HUES48 (cell line): ENCODE data around the gene TTC31.

Source experiments
- H3K27ac ChIP-seq: one replicate; pipeline ENCODE4 v1.7.0; 2013; ENCODE audit warnings: low read depth, low read length, inconsistent platforms
- H3K27me3 ChIP-seq: 2 replicates; pipeline ENCODE4 v1.6.1; 2013; ENCODE audit warnings: mild to moderate bottlenecking, low read length; ENCODE audit not compliant: control insufficient read depth, insufficient read depth
- H3K36me3 ChIP-seq: 2 replicates; pipeline ENCODE4 v1.6.1; 2013; ENCODE audit warnings: low read length; ENCODE audit not compliant: control insufficient read depth, insufficient read depth
- H3K4me1 ChIP-seq: 2 replicates; pipeline ENCODE4 v1.6.1; 2013; ENCODE audit warnings: mild to moderate bottlenecking, low read length; ENCODE audit not compliant: control insufficient read depth, insufficient read depth
- H3K4me3 ChIP-seq: 2 replicates; pipeline ENCODE4 v1.5.1; 2013; ENCODE audit warnings: mild to moderate bottlenecking, low read depth, low read length
- H3K9ac ChIP-seq: 2 replicates; pipeline ENCODE4 v1.6.1; 2013; ENCODE audit warnings: mild to moderate bottlenecking, low read depth, low read length, moderate library complexity
- H3K9me3 ChIP-seq: 2 replicates; pipeline ENCODE4 v1.6.1; 2013; ENCODE audit warnings: low read length; ENCODE audit not compliant: control insufficient read depth, insufficient read depth

TTC31 gene

GRCh38 chr2:74524955-74525716 is 42.3 kb downstream of the TTC31 start:
- Histone ChIP-seq H3K9ac (no peak overlapping the region), H3K4me1 (peaks cover 4% of the 10 kb centered on the region; the same call in 1 of the 2 replicates), H3K27ac (no peak overlapping the region), H3K4me3 (no peak overlapping the region), H3K36me3 (peaks cover 28% of the 10 kb centered on the region), H3K9me3 (no peaks in the 10 kb centered on the region), H3K27me3 (peaks cover 18% of the 10 kb centered on the region)

DNA sequence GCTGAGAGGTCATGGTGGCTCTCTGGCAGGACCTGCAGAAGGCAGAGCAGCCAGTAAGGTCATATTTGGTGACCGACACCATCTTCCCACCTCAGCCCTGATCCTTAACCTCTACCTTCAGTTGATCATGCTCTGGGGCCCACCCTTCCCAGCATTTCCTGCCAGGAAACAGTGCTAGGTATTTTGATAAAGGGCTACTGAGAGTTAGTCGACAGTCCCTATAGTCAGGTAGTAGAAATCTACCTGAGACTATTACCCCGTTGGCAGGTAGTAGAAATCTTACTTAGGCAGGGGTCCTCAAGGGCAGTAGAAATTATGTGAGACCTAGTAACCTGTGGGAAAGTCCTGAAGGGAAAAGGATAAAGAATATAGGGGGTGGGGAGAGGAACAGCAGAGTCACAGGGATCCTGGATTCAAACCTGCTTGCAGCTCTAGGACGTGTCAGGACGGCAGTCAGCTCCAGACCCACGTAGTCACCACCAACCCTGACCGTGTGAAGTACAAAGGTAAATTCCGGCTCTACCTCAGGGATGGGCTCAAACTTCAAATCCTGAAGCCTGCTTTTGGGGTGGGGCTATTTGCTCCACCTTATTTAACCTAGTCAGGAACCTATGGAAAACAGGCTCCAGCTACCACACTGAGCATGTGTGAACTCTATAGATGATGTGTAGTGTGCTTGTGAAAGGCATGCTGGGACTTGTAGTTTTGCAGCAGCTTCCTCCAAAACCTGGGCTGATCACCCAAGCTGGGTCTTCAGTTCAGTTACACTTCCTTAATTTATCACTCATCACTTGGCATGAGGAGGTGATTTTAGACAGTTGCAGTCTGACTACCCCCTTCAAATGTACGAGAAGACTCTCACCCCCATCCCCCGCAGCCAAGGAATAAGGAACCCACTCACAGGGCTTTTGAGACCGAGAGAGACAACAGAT is 43.1 kb downstream of the TTC31 start, which contains the start of gene DQX1:
DQX1 (minus strand) TSS at position 515 of the 932 bp plus-strand sequence; CDS start at position 13, 502 bp downstream.
- no peak within 1 kb of the TSS for H3K27ac ChIP-seq
- peaks cover 7% of the 10 kb centered on the region for H3K4me1 ChIP-seq
- H3K9ac ChIP-seq, result no peak within 1 kb of the TSS
- H3K27me3 ChIP-seq, result peaks cover 14% of the 10 kb centered on the region
- no peaks in the 10 kb centered on the region for H3K9me3 ChIP-seq
- peaks cover 28% of the 10 kb centered on the region for H3K36me3 ChIP-seq
- H3K4me3 ChIP-seq, result no peak within 1 kb of the TSS

DNA sequence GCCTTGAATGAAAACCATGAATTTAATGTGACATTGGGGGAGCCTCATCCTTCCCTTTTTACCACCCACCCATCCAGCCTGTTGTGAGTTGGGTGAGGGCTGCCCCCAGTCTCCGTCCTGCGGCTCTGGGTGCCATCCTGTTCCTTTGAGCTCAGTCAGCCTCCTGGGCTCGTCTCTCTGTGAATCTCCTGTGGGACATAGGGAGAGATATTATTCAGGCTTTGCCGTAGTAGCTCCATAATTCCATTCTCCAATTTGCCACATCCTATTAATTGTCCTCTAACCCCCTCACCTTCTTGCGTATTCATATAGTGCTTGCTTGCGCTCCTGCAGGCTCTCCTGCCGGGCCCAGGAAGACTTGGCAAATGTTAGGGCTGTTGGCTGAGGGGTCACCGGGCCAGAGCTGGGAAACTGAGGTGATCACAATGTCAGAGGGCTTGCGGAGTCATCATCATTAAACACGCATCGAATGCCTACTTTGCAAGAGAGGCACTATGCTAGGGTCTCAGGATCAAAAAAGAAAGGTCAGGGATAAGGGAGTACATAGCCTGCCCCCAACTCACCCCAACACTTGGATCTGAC is 43.9 kb downstream of the TTC31 start:
- Histone ChIP-seq H3K9me3 (no peaks in the 10 kb centered on the region), H3K9ac (no peak overlapping the region), H3K4me3 (no peak overlapping the region), H3K4me1 (peaks cover 7% of the 10 kb centered on the region), H3K27ac (no peak overlapping the region), H3K27me3 (peaks cover 14% of the 10 kb centered on the region), H3K36me3 (peaks cover 28% of the 10 kb centered on the region)

GRCh38 chr2:74527741-74528140 is 44.9 kb downstream of the TTC31 start:
- H3K9ac ChIP-seq, result no peak overlapping the region
- peaks cover 5% of the 10 kb centered on the region; the same call in 1 of the 2 replicates for H3K27me3 ChIP-seq
- peaks cover 7% of the 10 kb centered on the region for H3K4me1 ChIP-seq
- no peaks in the 10 kb centered on the region for H3K9me3 ChIP-seq
- H3K4me3 ChIP-seq, result no peak overlapping the region
- H3K27ac ChIP-seq, result no peak overlapping the region
- peaks cover 35% of the 10 kb centered on the region for H3K36me3 ChIP-seq

GRCh38 chr2:74528600-74529356 is 45.9 kb downstream of the TTC31 start:
- Histone ChIP-seq H3K9ac (peak overlapping the region; percentile 96), H3K4me1 (peaks cover 7% of the 10 kb centered on the region), H3K4me3 (peak overlapping the region; percentile 97), H3K36me3 (peaks cover 45% of the 10 kb centered on the region), H3K27me3 (no peaks in the 10 kb centered on the region), H3K27ac (peak overlapping the region; percentile 86), H3K9me3 (no peaks in the 10 kb centered on the region)

GRCh38 chr2:74529357-74530238 is 46.7 kb downstream of the TTC31 start, which contains the start of the genes AUP1 and HTRA2:
Gene AUP1, minus strand, starts transcription at chr2:74529706. Its CDS starts 77 bp downstream, at chr2:74529629.
Gene HTRA2, plus strand, starts transcription at chr2:74529933. Its CDS starts 74 bp downstream, at chr2:74530007.
- Histone ChIP-seq H3K27ac (peak within 1 kb of the TSS; percentile 86), H3K4me3 (peak within 1 kb of the TSS; percentile 97), H3K36me3 (peaks cover 52% of the 10 kb centered on the region), H3K27me3 (no peaks in the 10 kb centered on the region), H3K4me1 (peaks cover 7% of the 10 kb centered on the region), H3K9ac (peak within 1 kb of the TSS; percentile 96), H3K9me3 (no peaks in the 10 kb centered on the region)

DNA sequence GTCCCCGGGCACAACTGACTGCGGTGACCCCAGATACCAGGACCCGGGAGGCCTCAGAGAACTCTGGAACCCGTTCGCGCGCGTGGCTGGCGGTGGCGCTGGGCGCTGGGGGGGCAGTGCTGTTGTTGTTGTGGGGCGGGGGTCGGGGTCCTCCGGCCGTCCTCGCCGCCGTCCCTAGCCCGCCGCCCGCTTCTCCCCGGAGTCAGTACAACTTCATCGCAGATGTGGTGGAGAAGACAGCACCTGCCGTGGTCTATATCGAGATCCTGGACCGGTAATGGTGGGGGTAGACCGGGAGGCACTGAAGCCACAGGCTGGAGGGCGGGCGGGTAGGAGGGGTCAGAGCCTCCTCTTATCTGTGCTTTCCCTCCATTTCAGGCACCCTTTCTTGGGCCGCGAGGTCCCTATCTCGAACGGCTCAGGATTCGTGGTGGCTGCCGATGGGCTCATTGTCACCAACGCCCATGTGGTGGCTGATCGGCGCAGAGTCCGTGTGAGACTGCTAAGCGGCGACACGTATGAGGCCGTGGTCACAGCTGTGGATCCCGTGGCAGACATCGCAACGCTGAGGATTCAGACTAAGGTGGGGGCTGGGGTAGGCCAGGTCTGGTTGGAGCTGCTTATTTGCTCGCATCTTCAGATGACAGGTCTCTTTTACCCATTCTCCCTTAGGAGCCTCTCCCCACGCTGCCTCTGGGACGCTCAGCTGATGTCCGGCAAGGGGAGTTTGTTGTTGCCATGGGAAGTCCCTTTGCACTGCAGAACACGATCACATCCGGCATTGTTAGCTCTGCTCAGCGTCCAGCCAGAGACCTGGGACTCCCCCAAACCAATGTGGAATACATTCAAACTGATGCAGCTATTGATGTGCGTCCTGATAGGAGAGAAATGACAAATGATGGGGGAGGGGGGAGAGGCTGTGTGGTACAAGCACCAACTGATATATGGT is 47.6 kb downstream of the TTC31 start:
- Histone ChIP-seq H3K27ac (peak overlapping the region; percentile 66), H3K9me3 (no peaks in the 10 kb centered on the region), H3K4me1 (peaks cover 7% of the 10 kb centered on the region), H3K36me3 (peaks cover 52% of the 10 kb centered on the region), H3K9ac (peak overlapping the region; percentile 58), H3K4me3 (peak overlapping the region; percentile 97), H3K27me3 (no peaks in the 10 kb centered on the region)

GRCh38 chr2:74531666-74532065 is 48.8 kb downstream of the TTC31 start:
- Histone ChIP-seq H3K4me1 (peaks cover 7% of the 10 kb centered on the region), H3K9ac (no peak overlapping the region), H3K27ac (no peak overlapping the region), H3K36me3 (peaks cover 40% of the 10 kb centered on the region), H3K27me3 (no peaks in the 10 kb centered on the region), H3K9me3 (no peaks in the 10 kb centered on the region), H3K4me3 (no peak overlapping the region)

- H3K9ac ChIP-seq, result no peak overlapping the region
- no peak overlapping the region for H3K27ac ChIP-seq
- H3K36me3 ChIP-seq, result peaks cover 35% of the 10 kb centered on the region
Observed at GRCh38 chr2:74532222-74532621, 49.3 kb downstream of the TTC31 start.

More at GRCh38 chr2:74532222-74532621, 49.3 kb downstream of the TTC31 start:
- Histone ChIP-seq H3K4me1 (peaks cover 7% of the 10 kb centered on the region), H3K4me3 (no peak overlapping the region), H3K9me3 (no peaks in the 10 kb centered on the region), H3K27me3 (no peaks in the 10 kb centered on the region)
